Coronary artery (tissue), 2 donors: ENCODE data around the gene NOXA1.
A peak's percentile ranks its signal among the peaks of the same experiment; 100 is the strongest.

Source experiments
- DNase-seq: peaks from one replicate; pipeline ENCODE4 v3.0.0-alpha.2; 2017; ENCODE audit warnings: low spot score
- H3K27ac ChIP-seq, 2 donors: fragments of 200-600 bp; sonication (generic); one replicate each; pipeline ENCODE4 v1.5.1; 2016 to 2019
- H3K4me3 ChIP-seq: fragments of 200-600 bp; sonication (generic); 2 replicates; pipeline ENCODE4 v1.5.1; 2016; ENCODE audit warnings: mild to moderate bottlenecking, moderate library complexity
- TF ChIP-seq, protein P1 (sequence below): fragments of 200-600 bp; sonication (generic); IDR thresholded peaks from one replicate; pipeline ENCODE4 v1.5.1; 2019; ENCODE audit warnings: antibody characterized with exemption

The NOXA1 gene

DNA sequence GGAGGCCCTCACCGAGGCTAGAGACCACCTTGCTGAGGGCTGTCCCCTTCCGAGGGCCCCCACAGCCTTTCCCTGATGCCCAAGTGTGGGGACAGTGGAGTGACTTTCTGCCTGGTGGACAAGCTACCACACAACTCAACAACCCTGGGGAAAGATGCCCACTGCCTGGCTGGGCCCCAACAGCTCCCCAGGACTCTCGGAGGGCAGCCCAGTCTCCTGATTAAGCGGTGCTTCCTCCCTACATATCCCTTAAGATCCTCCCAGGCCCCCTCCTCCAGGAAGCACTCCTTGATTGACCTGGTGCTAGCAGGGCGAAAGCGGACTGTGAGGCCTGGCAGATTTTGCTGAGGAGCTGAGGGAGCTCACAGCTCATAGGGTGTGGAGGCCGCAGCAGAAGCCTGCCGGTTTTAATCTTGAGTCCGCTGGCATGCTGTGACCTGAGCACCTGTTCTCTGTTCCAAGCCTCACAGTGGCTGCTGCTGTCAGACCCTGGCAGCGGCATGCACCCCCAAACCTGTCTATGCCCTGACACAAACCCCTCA, 33.7 kb downstream of the NOXA1 start:
- Histone ChIP-seq H3K4me3 (peak overlapping the region; percentile 96), H3K27ac (peak overlapping the region; percentile 4 to 85)
- TF ChIP-seq, protein P1, sequence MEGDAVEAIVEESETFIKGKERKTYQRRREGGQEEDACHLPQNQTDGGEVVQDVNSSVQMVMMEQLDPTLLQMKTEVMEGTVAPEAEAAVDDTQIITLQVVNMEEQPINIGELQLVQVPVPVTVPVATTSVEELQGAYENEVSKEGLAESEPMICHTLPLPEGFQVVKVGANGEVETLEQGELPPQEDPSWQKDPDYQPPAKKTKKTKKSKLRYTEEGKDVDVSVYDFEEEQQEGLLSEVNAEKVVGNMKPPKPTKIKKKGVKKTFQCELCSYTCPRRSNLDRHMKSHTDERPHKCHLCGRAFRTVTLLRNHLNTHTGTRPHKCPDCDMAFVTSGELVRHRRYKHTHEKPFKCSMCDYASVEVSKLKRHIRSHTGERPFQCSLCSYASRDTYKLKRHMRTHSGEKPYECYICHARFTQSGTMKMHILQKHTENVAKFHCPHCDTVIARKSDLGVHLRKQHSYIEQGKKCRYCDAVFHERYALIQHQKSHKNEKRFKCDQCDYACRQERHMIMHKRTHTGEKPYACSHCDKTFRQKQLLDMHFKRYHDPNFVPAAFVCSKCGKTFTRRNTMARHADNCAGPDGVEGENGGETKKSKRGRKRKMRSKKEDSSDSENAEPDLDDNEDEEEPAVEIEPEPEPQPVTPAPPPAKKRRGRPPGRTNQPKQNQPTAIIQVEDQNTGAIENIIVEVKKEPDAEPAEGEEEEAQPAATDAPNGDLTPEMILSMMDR, result no peak
- no peak for DNase-seq

GRCh38 chr9:137457406-137458193, 34.4 kb downstream of the NOXA1 start:
- no peak for DNase-seq

GRCh38 chr9:137458194-137459151, 35.3 kb downstream of the NOXA1 start:
- DNase-seq, result no peak
- Histone ChIP-seq H3K27ac (peak overlapping the region; percentile 61 to 85), H3K4me3 (peak overlapping the region; percentile 96)
- TF ChIP-seq, protein P1, result no peak

More at GRCh38 chr9:137457406-137458193, 34.4 kb downstream of the NOXA1 start:
- peak overlapping the region; percentile 96 for H3K4me3 ChIP-seq
- peak overlapping the region; percentile 61 to 85 for H3K27ac ChIP-seq
- TF ChIP-seq, protein P1, result no peak

DNA sequence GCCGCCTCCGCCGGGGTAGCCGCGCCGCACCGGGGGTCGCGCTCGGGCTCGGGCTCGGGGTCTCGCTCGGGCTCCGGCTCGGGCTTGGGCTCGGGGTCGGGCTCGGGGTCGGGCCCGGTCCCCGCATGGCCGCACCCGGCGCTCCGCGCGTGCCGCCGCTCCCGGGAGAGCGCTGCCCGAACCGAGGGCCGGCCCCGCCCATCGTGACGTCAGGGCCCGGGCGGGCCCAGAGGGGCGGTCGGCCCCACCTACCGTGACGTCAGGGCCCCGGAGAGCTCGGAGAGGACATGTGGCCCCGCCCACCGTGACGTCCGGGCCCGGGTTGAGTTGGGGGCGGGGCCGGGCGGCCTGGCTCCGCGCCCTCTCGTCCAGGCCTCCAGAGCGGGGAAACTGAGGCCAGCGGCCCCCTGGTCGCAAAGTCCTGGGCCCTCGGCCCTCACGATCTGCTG, 36.0 kb downstream of the NOXA1 start, which contains the start of gene NSMF:
TSS of gene NSMF (minus strand) at position 183 of the 449 bp plus-strand sequence. CDS start 232 bp downstream, outside the sequence.
- peak within 1 kb of the TSS; percentile 68 to 85 for H3K27ac ChIP-seq
- H3K4me3 ChIP-seq, result peak within 1 kb of the TSS; percentile 96
- TF ChIP-seq, protein P1, result no peak
- peak; percentile 92 for DNase-seq

GRCh38 chr9:137459601-137460362, 36.6 kb downstream of the NOXA1 start:
- TF ChIP-seq, protein P1, result no peak
- peak overlapping the region; percentile 68 to 71 for H3K27ac ChIP-seq
- peak; percentile 81 for DNase-seq
- H3K4me3 ChIP-seq, result peak overlapping the region; percentile 96
